ENCODE data around the gene FSD1L. TPM values are rescaled to one million over a fixed set of nuclear protein-coding genes. Genes with fewer than 3 reads are reported as not detected.

FSD1L gene
- polyA plus RNA-seq, 3 donors: 0.96 to 3.2 (median 1.5) TPM

- Histone ChIP-seq H3K4me2 (replicated peaks; ENCODE audit: extremely low read depth, low read length, poor library complexity, severe bottlenecking) (no peak overlapping the region), H3K36me3 (replicated peaks in 1 of 2; ENCODE audit: control insufficient read depth in 1 of 2, insufficient read depth in 2 of 2, low read length in 2 of 2) (no peaks in the 10 kb centered on the region), H3K9me3 (replicated peaks in 1 of 2; ENCODE audit: control insufficient read depth in 1 of 2, insufficient read depth in 1 of 2, low read length in 2 of 2) (no peaks in the 10 kb centered on the region), H4K20me1 (ENCODE audit: insufficient read depth, low read length) (no peaks in the 10 kb centered on the region), H3K79me2 (ENCODE audit: insufficient read depth, low read length) (no peaks in the 10 kb centered on the region), H2AFZ (ENCODE audit: insufficient read depth, low read depth, low read length, poor library complexity, severe bottlenecking) (no peak overlapping the region), H3K4me3 (replicated peaks in 1 of 3; ENCODE audit: low read depth in 2 of 3, low read length in 3 of 3) (no peak overlapping the region), H3K27ac (ENCODE audit: low read depth in 1 of 2, low read length in 2 of 2) (no peak overlapping the region), H3K9ac (ENCODE audit: insufficient read depth, low read length, poor library complexity, severe bottlenecking) (no peak overlapping the region), H3K4me1 (ENCODE audit: control insufficient read depth in 1 of 2, insufficient read depth in 2 of 2, low read length in 2 of 2) (no peaks in the 10 kb centered on the region), H3K27me3 (ENCODE audit: control insufficient read depth in 2 of 2, insufficient read depth in 2 of 2, low read length in 2 of 2) (no peaks in the 10 kb centered on the region)
- peaks cover 0 to 6% (median 2%) of the 10 kb centered on the region in 7 donors for H3K9me3 Mint-ChIP-seq
- peaks cover 5 to 14% of the 10 kb centered on the region in 2 donors for H3K36me3 Mint-ChIP-seq
- no peak overlapping the region for H3K4me3 Mint-ChIP-seq
- no peak overlapping the region for H3K27ac Mint-ChIP-seq
- intact Hi-C loops (cut with micrococcal nuclease): no loop called here
- TF ChIP-seq, protein P1, sequence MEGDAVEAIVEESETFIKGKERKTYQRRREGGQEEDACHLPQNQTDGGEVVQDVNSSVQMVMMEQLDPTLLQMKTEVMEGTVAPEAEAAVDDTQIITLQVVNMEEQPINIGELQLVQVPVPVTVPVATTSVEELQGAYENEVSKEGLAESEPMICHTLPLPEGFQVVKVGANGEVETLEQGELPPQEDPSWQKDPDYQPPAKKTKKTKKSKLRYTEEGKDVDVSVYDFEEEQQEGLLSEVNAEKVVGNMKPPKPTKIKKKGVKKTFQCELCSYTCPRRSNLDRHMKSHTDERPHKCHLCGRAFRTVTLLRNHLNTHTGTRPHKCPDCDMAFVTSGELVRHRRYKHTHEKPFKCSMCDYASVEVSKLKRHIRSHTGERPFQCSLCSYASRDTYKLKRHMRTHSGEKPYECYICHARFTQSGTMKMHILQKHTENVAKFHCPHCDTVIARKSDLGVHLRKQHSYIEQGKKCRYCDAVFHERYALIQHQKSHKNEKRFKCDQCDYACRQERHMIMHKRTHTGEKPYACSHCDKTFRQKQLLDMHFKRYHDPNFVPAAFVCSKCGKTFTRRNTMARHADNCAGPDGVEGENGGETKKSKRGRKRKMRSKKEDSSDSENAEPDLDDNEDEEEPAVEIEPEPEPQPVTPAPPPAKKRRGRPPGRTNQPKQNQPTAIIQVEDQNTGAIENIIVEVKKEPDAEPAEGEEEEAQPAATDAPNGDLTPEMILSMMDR (IDR thresholded peaks at IDR 0.05): no peak
- no peaks in the 10 kb centered on the region for H3K4me1 Mint-ChIP-seq
- DNase-seq: peak in 1 of 3 donors; percentile 13
- H3K27me3 Mint-ChIP-seq (ENCODE audit: low read depth in 3 of 3): no peaks in the 10 kb centered on the region
- no CpG with 5 or more reads among the region's 3 CpGs for WGBS (ENCODE audit: insufficient coverage)
Observed at GRCh38 chr9:105541838-105542237, 94.0 kb downstream of the FSD1L start.

- H3K4me2 ChIP-seq (replicated peaks; ENCODE audit: extremely low read depth, low read length, poor library complexity, severe bottlenecking): no peak overlapping the region
- Mint-ChIP-seq H3K27me3 (ENCODE audit: low read depth in 3 of 3) (peaks cover 0 to 1% (median 0%) of the 10 kb centered on the region in 3 donors), H3K27ac (no peak overlapping the region), H3K36me3 (no peaks in the 10 kb centered on the region), H3K4me3 (no peak overlapping the region), H3K4me1 (peaks cover 12% of the 10 kb centered on the region), H3K9me3 (peaks cover 0 to 2% (median 0%) of the 10 kb centered on the region in 7 donors)
- TF ChIP-seq, protein P1 (IDR thresholded peaks at IDR 0.05): no peak
- no peaks in the 10 kb centered on the region for H3K27me3 ChIP-seq (ENCODE audit: control insufficient read depth in 2 of 2, insufficient read depth in 2 of 2, low read length in 2 of 2)
- intact Hi-C loops (cut with micrococcal nuclease): loop anchor here in 1 of 2 donors (10.0 kb wide), 1 partner anchor 119 kb away; no protein-coding TSS in a partner anchor
- DNase-seq: no peak
- WGBS (ENCODE audit: insufficient coverage): 91% methylated on average over 8 of the region's 10 CpGs
- no peaks in the 10 kb centered on the region for H3K9me3 ChIP-seq (replicated peaks in 1 of 2; ENCODE audit: control insufficient read depth in 1 of 2, insufficient read depth in 1 of 2, low read length in 2 of 2)
- no peak overlapping the region for H3K4me3 ChIP-seq (replicated peaks in 1 of 3; ENCODE audit: low read depth in 2 of 3, low read length in 3 of 3)
- H4K20me1 ChIP-seq (ENCODE audit: insufficient read depth, low read length): no peaks in the 10 kb centered on the region
- H3K36me3 ChIP-seq (replicated peaks in 1 of 2; ENCODE audit: control insufficient read depth in 1 of 2, insufficient read depth in 2 of 2, low read length in 2 of 2): no peaks in the 10 kb centered on the region
- peaks cover 6 to 9% of the 10 kb centered on the region in 2 donors for H3K4me1 ChIP-seq (ENCODE audit: control insufficient read depth in 1 of 2, insufficient read depth in 2 of 2, low read length in 2 of 2)
- H3K27ac ChIP-seq (ENCODE audit: low read depth in 1 of 2, low read length in 2 of 2): no peak overlapping the region
- no peaks in the 10 kb centered on the region for H3K79me2 ChIP-seq (ENCODE audit: insufficient read depth, low read length)
- no peak overlapping the region for H3K9ac ChIP-seq (ENCODE audit: insufficient read depth, low read length, poor library complexity, severe bottlenecking)
- no peak overlapping the region for H2AFZ ChIP-seq (ENCODE audit: insufficient read depth, low read depth, low read length, poor library complexity, severe bottlenecking)
Observed at GRCh38 chr9:105554042-105554441, 106.2 kb downstream of the FSD1L start.
